Neural cell (in vitro differentiated cells): Measurements from ENCODE around the gene FAM117B. TPM values are rescaled to one million over a fixed set of nuclear protein-coding genes. Genes with fewer than 3 reads are reported as not detected.

Source experiments
- H2AFZ ChIP-seq: fragments of 200-600, 300-800 bp; sonication (generic), shearing (Covaris generic); 2 replicates; pipeline ENCODE4 v1.6.0; 2014; ENCODE audit warnings: low read depth, mild to moderate bottlenecking, antibody characterized with exemption, low read length, moderate library complexity
- H3F3A ChIP-seq: fragments of 200-600 bp; shearing (Covaris generic); 2 replicates; pipeline ENCODE4 v1.6.1; 2016; ENCODE audit warnings: mild to moderate bottlenecking, moderate library complexity, mixed read lengths, antibody characterized with exemption, low read length; ENCODE audit not compliant: insufficient read depth, poor library complexity, severe bottlenecking
- H3K27ac ChIP-seq: fragments of 200-600, 300-800 bp; sonication (generic), shearing (Covaris generic); 2 replicates; pipeline ENCODE4 v1.5.1; 2014; ENCODE audit warnings: mild to moderate bottlenecking, low read length, moderate library complexity
- H3K27me3 ChIP-seq: fragments of 300-800, 200-600 bp; sonication (generic), shearing (Covaris generic); 2 replicates; pipeline ENCODE4 v1.6.0; 2014; ENCODE audit warnings: mild to moderate bottlenecking, low read depth, low read length, moderate library complexity; ENCODE audit not compliant: insufficient read depth
- H3K36me3 ChIP-seq: fragments of 300-800, 200-600 bp; sonication (generic), shearing (Covaris generic); 2 replicates; pipeline ENCODE4 v1.5.1; 2014; ENCODE audit warnings: mild to moderate bottlenecking, antibody characterized with exemption, low read length, moderate library complexity; ENCODE audit not compliant: insufficient read depth
- H3K4me2 ChIP-seq: fragments of 300-800, 200-600 bp; sonication (generic), shearing (Covaris generic); 2 replicates; pipeline ENCODE4 v1.6.0; 2014; ENCODE audit warnings: mild to moderate bottlenecking, low read length
- H3K4me3 ChIP-seq: fragments of 300-800, 200-600 bp; sonication (generic), shearing (Covaris generic); 2 replicates; pipeline ENCODE4 v1.5.1; 2014; ENCODE audit warnings: mild to moderate bottlenecking, low read length, moderate library complexity
- H3K79me2 ChIP-seq: fragments of 200-600 bp; shearing (Covaris generic); replicated peaks from 2 replicates; pipeline ENCODE4 v1.6.0; 2014; ENCODE audit warnings: mild to moderate bottlenecking, low read length, moderate library complexity; ENCODE audit not compliant: insufficient read depth
- H3K9ac ChIP-seq: fragments of 300-800, 200-600 bp; sonication (generic), shearing (Covaris generic); 2 replicates; pipeline ENCODE4 v1.6.1; 2016; ENCODE audit warnings: mild to moderate bottlenecking, low read length, mixed read lengths
- H3K9me2 ChIP-seq: fragments of 200-600 bp; shearing (Covaris generic); 2 replicates; pipeline ENCODE4 v1.6.1; 2016; ENCODE audit warnings: mild to moderate bottlenecking, low read length, mixed read lengths; ENCODE audit not compliant: insufficient read depth
- H3K9me3 ChIP-seq: fragments of 200-600, 300-800 bp; sonication (generic), shearing (Covaris generic); 2 replicates; pipeline ENCODE4 v1.6.1; 2016; ENCODE audit warnings: mild to moderate bottlenecking, mixed run types, low read length, moderate library complexity, mixed read lengths
- H4K20me1 ChIP-seq: fragments of 200-600 bp; shearing (Covaris generic); 2 replicates; pipeline ENCODE4 v1.6.1; 2016; ENCODE audit warnings: mild to moderate bottlenecking, mixed run types; ENCODE audit not compliant: insufficient read depth
- EP300 ChIP-seq: fragments of 450-650 bp; conservative IDR thresholded peaks from 2 replicates; pipeline ENCODE4 v1.6.1; 2014; ENCODE audit warnings: antibody characterized with exemption, mild to moderate bottlenecking, moderate library complexity; ENCODE audit not compliant: poor library complexity, severe bottlenecking
- EZH2 ChIP-seq: fragments of 200-600, 300-800 bp; shearing (Covaris generic), sonication (generic); IDR thresholded peaks from 2 replicates; pipeline ENCODE4 v1.6.1; 2014; ENCODE audit warnings: antibody characterized with exemption, low read length, borderline replicate concordance, mild to moderate bottlenecking; ENCODE audit not compliant: insufficient read depth, poor library complexity, severe bottlenecking
- MXI1 ChIP-seq: fragments of 450-650 bp; conservative IDR thresholded peaks from 2 replicates; pipeline ENCODE4 v1.6.1; 2014; ENCODE audit warnings: antibody characterized with exemption, mild to moderate bottlenecking; ENCODE audit not compliant: poor library complexity, severe bottlenecking
- POLR2AphosphoS5 ChIP-seq: IDR thresholded peaks from 2 replicates; pipeline ENCODE4 v1.6.1; 2012
- RAD21 ChIP-seq: fragments of 450-650 bp; conservative IDR thresholded peaks from 2 replicates; pipeline ENCODE4 v1.6.1; 2014; ENCODE audit warnings: antibody characterized with exemption, mild to moderate bottlenecking, moderate library complexity
- SMC3 ChIP-seq: fragments of 450-650 bp; conservative IDR thresholded peaks from 2 replicates; pipeline ENCODE4 v1.6.1; 2014; ENCODE audit warnings: antibody characterized with exemption, mild to moderate bottlenecking, moderate library complexity; ENCODE audit not compliant: poor library complexity
- TAF1 ChIP-seq: IDR thresholded peaks from 2 replicates; pipeline ENCODE4 v1.6.1; 2012; ENCODE audit warnings: low read depth
- polyA minus RNA-seq: library from RNA; depleted of rRNA, polyadenylated mRNA; stranded (reverse); fragments of >200 nt; gene quantifications from 2 replicates; pipeline ENCODE4 v1.2.3, GENCODE V29; 2014
- polyA plus RNA-seq: library from polyadenylated mRNA; depleted of rRNA; stranded (reverse); fragments of >200 nt; gene quantifications from 2 replicates; pipeline ENCODE4 v1.2.3, GENCODE V29; 2014
- TF ChIP-seq, protein P1 (sequence below): fragments of 450-650 bp; IDR thresholded peaks from 2 replicates; pipeline ENCODE4 v1.5.1; 2014; ENCODE audit warnings: antibody characterized with exemption, mild to moderate bottlenecking, moderate library complexity; ENCODE audit not compliant: poor library complexity, severe bottlenecking
- TF ChIP-seq, protein P2 (sequence below): IDR thresholded peaks from 2 replicates; pipeline ENCODE4 v1.6.1; 2012; ENCODE audit warnings: borderline replicate concordance

FAM117B gene
- 29.4 and 32.9 TPM in 2 replicates for polyA plus RNA-seq
- 51.6 and 69.9 TPM in 2 replicates for polyA minus RNA-seq

GRCh38 chr2:202634556-202635427 is at the start of gene FAM117B:
Gene FAM117B, plus strand, starts transcription at chr2:202634969. Its CDS starts 219 bp downstream, at chr2:202635188.
- H3K4me3 ChIP-seq = peak within 1 kb of the TSS; percentile 94
- H3K27ac ChIP-seq = peak within 1 kb of the TSS; percentile 100
- peak within 1 kb of the TSS; percentile 100 for H3K9ac ChIP-seq
- H3K79me2 ChIP-seq = peaks cover 39% of the 10 kb centered on the region
- H3K27me3 ChIP-seq = no peaks in the 10 kb centered on the region
- H3K36me3 ChIP-seq = no peaks in the 10 kb centered on the region
- no peak for TF ChIP-seq SMC3
- TF ChIP-seq POLR2AphosphoS5 = peak; percentile 99
- TF ChIP-seq, protein P1, sequence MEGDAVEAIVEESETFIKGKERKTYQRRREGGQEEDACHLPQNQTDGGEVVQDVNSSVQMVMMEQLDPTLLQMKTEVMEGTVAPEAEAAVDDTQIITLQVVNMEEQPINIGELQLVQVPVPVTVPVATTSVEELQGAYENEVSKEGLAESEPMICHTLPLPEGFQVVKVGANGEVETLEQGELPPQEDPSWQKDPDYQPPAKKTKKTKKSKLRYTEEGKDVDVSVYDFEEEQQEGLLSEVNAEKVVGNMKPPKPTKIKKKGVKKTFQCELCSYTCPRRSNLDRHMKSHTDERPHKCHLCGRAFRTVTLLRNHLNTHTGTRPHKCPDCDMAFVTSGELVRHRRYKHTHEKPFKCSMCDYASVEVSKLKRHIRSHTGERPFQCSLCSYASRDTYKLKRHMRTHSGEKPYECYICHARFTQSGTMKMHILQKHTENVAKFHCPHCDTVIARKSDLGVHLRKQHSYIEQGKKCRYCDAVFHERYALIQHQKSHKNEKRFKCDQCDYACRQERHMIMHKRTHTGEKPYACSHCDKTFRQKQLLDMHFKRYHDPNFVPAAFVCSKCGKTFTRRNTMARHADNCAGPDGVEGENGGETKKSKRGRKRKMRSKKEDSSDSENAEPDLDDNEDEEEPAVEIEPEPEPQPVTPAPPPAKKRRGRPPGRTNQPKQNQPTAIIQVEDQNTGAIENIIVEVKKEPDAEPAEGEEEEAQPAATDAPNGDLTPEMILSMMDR = peak; percentile 43
- no peak for TF ChIP-seq EZH2
- TF ChIP-seq RAD21 = no peak
- TF ChIP-seq TAF1 = peak; percentile 95
- TF ChIP-seq, protein P2, sequence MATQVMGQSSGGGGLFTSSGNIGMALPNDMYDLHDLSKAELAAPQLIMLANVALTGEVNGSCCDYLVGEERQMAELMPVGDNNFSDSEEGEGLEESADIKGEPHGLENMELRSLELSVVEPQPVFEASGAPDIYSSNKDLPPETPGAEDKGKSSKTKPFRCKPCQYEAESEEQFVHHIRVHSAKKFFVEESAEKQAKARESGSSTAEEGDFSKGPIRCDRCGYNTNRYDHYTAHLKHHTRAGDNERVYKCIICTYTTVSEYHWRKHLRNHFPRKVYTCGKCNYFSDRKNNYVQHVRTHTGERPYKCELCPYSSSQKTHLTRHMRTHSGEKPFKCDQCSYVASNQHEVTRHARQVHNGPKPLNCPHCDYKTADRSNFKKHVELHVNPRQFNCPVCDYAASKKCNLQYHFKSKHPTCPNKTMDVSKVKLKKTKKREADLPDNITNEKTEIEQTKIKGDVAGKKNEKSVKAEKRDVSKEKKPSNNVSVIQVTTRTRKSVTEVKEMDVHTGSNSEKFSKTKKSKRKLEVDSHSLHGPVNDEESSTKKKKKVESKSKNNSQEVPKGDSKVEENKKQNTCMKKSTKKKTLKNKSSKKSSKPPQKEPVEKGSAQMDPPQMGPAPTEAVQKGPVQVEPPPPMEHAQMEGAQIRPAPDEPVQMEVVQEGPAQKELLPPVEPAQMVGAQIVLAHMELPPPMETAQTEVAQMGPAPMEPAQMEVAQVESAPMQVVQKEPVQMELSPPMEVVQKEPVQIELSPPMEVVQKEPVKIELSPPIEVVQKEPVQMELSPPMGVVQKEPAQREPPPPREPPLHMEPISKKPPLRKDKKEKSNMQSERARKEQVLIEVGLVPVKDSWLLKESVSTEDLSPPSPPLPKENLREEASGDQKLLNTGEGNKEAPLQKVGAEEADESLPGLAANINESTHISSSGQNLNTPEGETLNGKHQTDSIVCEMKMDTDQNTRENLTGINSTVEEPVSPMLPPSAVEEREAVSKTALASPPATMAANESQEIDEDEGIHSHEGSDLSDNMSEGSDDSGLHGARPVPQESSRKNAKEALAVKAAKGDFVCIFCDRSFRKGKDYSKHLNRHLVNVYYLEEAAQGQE = peak; percentile 74
- peak; percentile 65 for TF ChIP-seq EP300
- peak; percentile 93 for TF ChIP-seq MXI1
- peak within 1 kb of the TSS; percentile 85 for H2AFZ ChIP-seq
- peaks cover 8% of the 10 kb centered on the region for H3K9me3 ChIP-seq
- peak within 1 kb of the TSS; percentile 16 for H3K4me2 ChIP-seq
- no peaks in the 10 kb centered on the region for H3K9me2 ChIP-seq
- H3F3A ChIP-seq = no peaks in the 10 kb centered on the region
- no peaks in the 10 kb centered on the region for H4K20me1 ChIP-seq

GRCh38 chr2:202588647-202589581 is 45.9 kb upstream of the FAM117B start:
- no peaks in the 10 kb centered on the region for H3K36me3 ChIP-seq
- no peak overlapping the region for H3K27ac ChIP-seq
- H2AFZ ChIP-seq = peak overlapping the region; percentile 22
- H3K4me3 ChIP-seq = no peak overlapping the region
- H3K79me2 ChIP-seq = no peaks in the 10 kb centered on the region
- no peak overlapping the region for H3K4me2 ChIP-seq
- no peaks in the 10 kb centered on the region for H4K20me1 ChIP-seq
- TF ChIP-seq EP300 (peak; percentile 14), RAD21 (peak; percentile 89), TAF1 (no peak), EZH2 (no peak), SMC3 (peak; percentile 97), POLR2AphosphoS5 (no peak), MXI1 (no peak)
- TF ChIP-seq, protein P2 = no peak
- TF ChIP-seq, protein P1 = peak; percentile 95
- no peaks in the 10 kb centered on the region for H3F3A ChIP-seq
- no peak overlapping the region for H3K9ac ChIP-seq
- no peaks in the 10 kb centered on the region for H3K9me2 ChIP-seq
- H3K27me3 ChIP-seq = no peaks in the 10 kb centered on the region
- H3K9me3 ChIP-seq = no peaks in the 10 kb centered on the region
